K562 (cell line): Measurements from ENCODE around the gene ATAD3C. TPM values are rescaled to one million over a fixed set of nuclear protein-coding genes. Genes with fewer than 3 reads are reported as not detected.

ENCODE experiments used
- ATAC-seq: fragments of 200-7000 bp; cut with Tn5 transposase; 3 replicates; pipeline ENCODE4 v1.9.1; 2020; ENCODE audit warnings: moderate library complexity
- BruUV-seq: library from RNA; stranded (reverse); fragments of 400-500 nt; replicated peaks from 2 replicates; lab custom pipeline; 2021; lab: Mats Ljungman, UMichigan
- CTCF ChIA-PET: fragments of 300-600 bp; formaldehyde crosslinking; extraction: SDS; loops from one replicate; lab custom pipeline; 2021; ENCODE audit warnings: low intra/inter-chr PET ratio; lab: Yijun Ruan, JAX
- POLR2A ChIA-PET: fragments of 300-600, 350-650 bp; sonication (Branson Sonifier 250); formaldehyde crosslinking; extraction: SDS; loops from one replicate; lab custom pipeline; 2021; ENCODE audit warnings: antibody characterized with exemption, inconsistent platforms; lab: Yijun Ruan, JAX
- DNase-seq, 4 experiments: peaks; one replicate each; pipeline versions ENCODE4 v3.0.0 to v3.0.0-alpha.2; 2011 to 2018; ENCODE audit warnings: low spot score in 3 of 4, mixed read lengths in 3 of 4; ENCODE audit errors: extremely low read depth in 1 of 4
- FAIRE-seq: peaks from 2 replicates; lab custom pipeline; 2011; peaks lifted over from hg19 to GRCh38; lab: Jason Lieb, UNC
- H2AFZ ChIP-seq: 2 replicates; pipeline ENCODE4 v1.6.0; 2011; ENCODE audit warnings: low read depth, low read length, control low read depth, inconsistent platforms
- H3K27ac ChIP-seq: fragments of 200-600 bp; 3 replicates; pipeline ENCODE4 v1.8.0; 2011; ENCODE audit warnings: low read depth, mild to moderate bottlenecking, control low read depth, inconsistent platforms, low read length, moderate library complexity, mixed read lengths; ENCODE audit errors: extremely low read depth
- H3K27me3 ChIP-seq, 2 experiments: fragments of 300-600 bp in 1 of 2; 2 replicates in 1 of 2; 3 replicates in 1 of 2; pipeline versions ENCODE4 v1.6.0 to v1.8.0; 2011; ENCODE audit warnings: inconsistent platforms in 2 of 2, low read length in 2 of 2, mild to moderate bottlenecking in 1 of 2, mixed read lengths in 1 of 2, moderate library complexity in 1 of 2; ENCODE audit not compliant: control insufficient read depth in 2 of 2, insufficient read depth in 2 of 2
- H3K36me3 ChIP-seq: fragments of 300-600 bp; 3 replicates; pipeline ENCODE4 v1.8.0; 2011; ENCODE audit warnings: mild to moderate bottlenecking, low read length, inconsistent platforms; ENCODE audit not compliant: control insufficient read depth, insufficient read depth
- H3K4me1 ChIP-seq, 2 experiments: fragments of 200-600 bp in 1 of 2; replicated peaks in 1 of 2; 2 replicates in 1 of 2; 3 replicates in 1 of 2; pipeline versions ENCODE4 v1.5.1 to v1.8.0; 2011; ENCODE audit warnings: inconsistent platforms in 2 of 2, low read length in 2 of 2, mild to moderate bottlenecking in 1 of 2, mixed read lengths in 1 of 2, moderate library complexity in 1 of 2; ENCODE audit not compliant: control insufficient read depth in 2 of 2, insufficient read depth in 2 of 2
- H3K4me2 ChIP-seq: 2 replicates; pipeline ENCODE4 v1.6.1; 2011; ENCODE audit warnings: low read length, control low read depth, inconsistent platforms, mixed read lengths; ENCODE audit not compliant: insufficient read depth
- H3K4me3 ChIP-seq: fragments of 200-600 bp; sonication (generic), shearing (Covaris generic); 2 replicates; pipeline ENCODE4 v1.5.1; 2016; ENCODE audit warnings: control low read depth, inconsistent platforms
- H3K79me2 ChIP-seq: fragments of 200-600 bp; 3 replicates; pipeline ENCODE4 v1.8.0; 2011; ENCODE audit warnings: low read length, inconsistent platforms; ENCODE audit not compliant: control insufficient read depth, insufficient read depth
- H3K9ac ChIP-seq, 2 experiments: 2 replicates each; pipeline versions ENCODE4 v1.6.0 to v1.6.1; 2011; ENCODE audit warnings: low read depth in 2 of 2, low read length in 2 of 2, control low read depth in 1 of 2, inconsistent platforms in 1 of 2, mild to moderate bottlenecking in 1 of 2, mixed read lengths in 1 of 2; ENCODE audit not compliant: insufficient read depth in 1 of 2
- H3K9me1 ChIP-seq: one replicate; pipeline ENCODE4 v1.6.0; 2011; ENCODE audit warnings: inconsistent platforms, mild to moderate bottlenecking, low read length, moderate library complexity; ENCODE audit not compliant: control insufficient read depth, insufficient read depth
- H3K9me3 ChIP-seq: replicated peaks from 2 replicates; pipeline ENCODE4 v1.5.1; 2011; ENCODE audit warnings: low read depth, low read length, inconsistent platforms; ENCODE audit not compliant: control insufficient read depth, insufficient read depth
- H4K20me1 ChIP-seq: replicated peaks from 2 replicates; pipeline ENCODE4 v1.6.1; 2011; ENCODE audit warnings: low read length, inconsistent platforms, mixed read lengths; ENCODE audit not compliant: control insufficient read depth, insufficient read depth
- FOXK1 ChIP-seq: sonication (generic); formaldehyde crosslinking; IDR thresholded peaks from 2 replicates; pipeline ENCODE4 v1.8.0; 2022; ENCODE audit warnings: missing genetic modification reagents, mild to moderate bottlenecking, borderline replicate concordance
- GABPB1 ChIP-seq: sonication (generic); formaldehyde crosslinking; IDR thresholded peaks from 2 replicates; pipeline ENCODE4 v1.8.0; 2022; ENCODE audit warnings: mild to moderate bottlenecking, missing genetic modification reagents
- NFXL1 ChIP-seq: fragments of 450-650 bp; formaldehyde crosslinking; IDR thresholded peaks from 2 replicates; pipeline ENCODE4 v1.4.0; 2021; ENCODE audit warnings: mild to moderate bottlenecking
- SMARCA5 ChIP-seq: fragments of 450-650 bp; IDR thresholded peaks from 2 replicates; pipeline ENCODE4 v1.6.1; 2016
- TEAD1 ChIP-seq, 2 experiments: fragments of 450-650 bp in 1 of 2; sonication (generic) in 1 of 2; formaldehyde crosslinking; IDR thresholded peaks; 2 replicates each; pipeline versions ENCODE4 v1.4.0 to v1.8.0; 2020 to 2022; ENCODE audit warnings: mild to moderate bottlenecking in 2 of 2, missing genetic modification reagents in 1 of 2
- ZBTB17 ChIP-seq: fragments of 450-650 bp; formaldehyde crosslinking; IDR thresholded peaks from 2 replicates; pipeline ENCODE4 v1.4.0; 2020; ENCODE audit warnings: mild to moderate bottlenecking
- ZBTB33 ChIP-seq: sonication (generic); formaldehyde crosslinking; IDR thresholded peaks from 2 replicates; pipeline ENCODE4 v1.8.1; 2023; ENCODE audit warnings: mild to moderate bottlenecking, missing genetic modification reagents
- ZNF121 ChIP-seq: sonication (generic); formaldehyde crosslinking; conservative IDR thresholded peaks from 2 replicates; pipeline ENCODE4 v1.8.0; 2022; ENCODE audit warnings: missing genetic modification reagents
- ZNF586 ChIP-seq: fragments of 450-650 bp; formaldehyde crosslinking; conservative IDR thresholded peaks from 2 replicates; pipeline ENCODE4 v1.4.0; 2020; ENCODE audit warnings: mild to moderate bottlenecking, moderate library complexity
- WGBS: fragments of 100-300 bp; shearing (Covaris generic); methylation state at CpG from one replicate; pipeline ENCODE4 v1.1.6; 2016; ENCODE audit warnings: low coverage, mixed read lengths; ENCODE audit not compliant: insufficient coverage; ENCODE audit errors: missing lambda C conversion rate; 5-methylcytosine and 5-hydroxymethylcytosine counted together
- in situ Hi-C: fragments of 300-500 bp; cut with MboI; formaldehyde crosslinking; loops from 4 replicates; pipeline ENCODE4 v1.15.0; 2018; ENCODE audit warnings: inconsistent platforms, mixed read lengths
- intact Hi-C: fragments of 100-400 bp; cut with micrococcal nuclease; formaldehyde crosslinking; loops from 2 replicates; pipeline ENCODE4 v1.14.2; 2022
- polyA plus RNA-seq, 8 experiments: library from polyadenylated mRNA; depleted of rRNA in 4 of 8; stranded (reverse) in 5 of 8; unstranded in 3 of 8; fragments of >200 nt; fragmentation: Nextera tagmentation in 2 of 8; fragmentation: Illumina TruSeq in 1 of 8; extraction: Ambion mirVana in 2 of 8; extraction: Trizol in 1 of 8; gene quantifications; 2 replicates each; pipeline versions ENCODE4 v1.2.1 to v1.2.3, GENCODE V29; 2011 to 2014; ENCODE audit warnings: inconsistent platforms in 1 of 8, missing spikeins in 1 of 8
- total RNA-seq, 7 experiments: library from RNA; depleted of rRNA in 6 of 7; stranded (reverse); fragments of >200 nt in 6 of 7; fragmentation: Illumina TruSeq in 2 of 7; extraction: Trizol in 2 of 7; gene quantifications; 2 replicates each; pipeline versions ENCODE4 v1.2.1 to v1.2.3, GENCODE V29; 2011 to 2021; ENCODE audit warnings: low replicate concordance in 1 of 7
- TF ChIP-seq, protein P1 (sequence below): sonication (generic); formaldehyde crosslinking; IDR thresholded peaks from 2 replicates; pipeline ENCODE4 v1.8.0; 2022; ENCODE audit warnings: mild to moderate bottlenecking, missing genetic modification reagents

Gene ATAD3C
- total and polyA plus RNA-seq, 9 of the 15 experiments (the other 6 are each of a cell fraction or from before 2014, with no cell fraction given), result 0.03 to 0.18 TPM; not detected in 7

DNA sequence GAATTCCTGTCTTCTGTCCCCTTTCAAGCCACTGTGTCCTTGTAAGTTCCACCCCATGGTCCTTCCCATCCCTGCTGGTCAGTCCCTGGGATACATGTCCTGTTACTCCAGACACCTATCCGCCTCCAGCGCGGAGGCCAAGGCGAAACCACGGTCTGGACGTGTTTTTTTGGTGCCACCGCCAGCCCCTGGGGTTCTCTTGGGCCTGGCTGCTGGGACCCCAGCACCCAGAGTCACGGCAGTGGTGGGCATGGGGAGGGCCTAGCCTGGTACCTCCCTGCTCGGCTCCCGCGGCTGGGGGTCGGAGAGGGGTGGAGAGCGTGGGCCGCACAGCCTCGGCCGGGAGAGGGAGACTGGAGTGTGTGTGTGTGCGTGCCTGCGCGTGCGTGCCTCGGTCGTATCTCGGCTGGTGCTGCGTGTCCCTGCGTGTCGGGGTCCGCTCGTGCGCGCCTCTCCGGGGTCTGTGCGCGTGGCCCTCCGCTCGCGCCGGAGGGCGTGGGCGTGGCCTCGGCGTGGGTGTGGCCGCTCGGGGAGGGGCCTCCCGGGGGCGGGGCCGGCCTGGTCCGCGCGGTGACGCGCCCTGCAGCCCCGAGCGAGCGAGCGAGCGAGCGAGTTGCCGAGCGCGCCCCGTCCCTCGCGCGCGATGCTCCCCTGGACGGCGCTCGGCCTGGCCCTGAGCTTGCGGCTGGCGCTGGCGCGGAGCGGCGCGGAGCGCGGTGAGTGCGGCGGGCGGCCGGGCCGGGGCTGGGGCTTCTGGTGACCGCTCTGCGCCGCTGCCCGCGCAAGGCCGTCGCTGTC lies 14.2 kb upstream of the ATAD3C start, which contains the start of gene VWA1:
Gene VWA1, plus strand, starts transcription at position 585 of the 798 bp plus-strand sequence. Its CDS starts 59 bp downstream, at position 644.
- H3K27me3 ChIP-seq, result no peaks in the 10 kb centered on the region
- DNase-seq, result peak; percentile 89 to 98 (median 98)
- CTCF ChIA-PET, result no interaction called here
- H4K20me1 ChIP-seq, result no peaks in the 10 kb centered on the region
- peak within 1 kb of the TSS; percentile 41; the same call in 2 of the 3 replicates for H3K27ac ChIP-seq
- BruUV-seq, result TSS peak; percentile 67
- FAIRE-seq, result peak; percentile 81
- peak within 1 kb of the TSS; percentile 97 for H2AFZ ChIP-seq
- intact Hi-C loops (no loop called here), in situ Hi-C loops (no loop called here)
- no peaks in the 10 kb centered on the region for H3K9me1 ChIP-seq
- H3K36me3 ChIP-seq, result no peaks in the 10 kb centered on the region
- H3K4me3 ChIP-seq, result peak within 1 kb of the TSS; percentile 40
- POLR2A ChIA-PET, result no interaction called here
- WGBS, result 17% methylated on average over 41 of the region's 89 CpGs
- peak; percentile 87 for ATAC-seq
- no peaks in the 10 kb centered on the region; the same call in 2 of the 3 replicates for H3K79me2 ChIP-seq
- peaks cover 45 to 97% of the 10 kb centered on the region in 2 experiments for H3K4me1 ChIP-seq
- no peaks in the 10 kb centered on the region for H3K9me3 ChIP-seq
- peak within 1 kb of the TSS; percentile 48 to 90; a peak in 3 of 4 replicates for H3K9ac ChIP-seq
- peak within 1 kb of the TSS; percentile 85 for H3K4me2 ChIP-seq
- TF ChIP-seq GABPB1 (CRISPR knock-in tag) (no peak), ZBTB33 (CRISPR knock-in tag) (peak; percentile 94), ZNF586 (CRISPR knock-in tag) (no peak), FOXK1 (CRISPR knock-in tag) (no peak), NFXL1 (CRISPR knock-in tag) (no peak), SMARCA5 (no peak), TEAD1 (CRISPR knock-in tag; IDR thresholded peaks at IDR 0.05) (0 out of 4 replicates have a peak, but pooled peaks of 1 of the 2 experiments have one; percentile 37), ZNF121 (CRISPR knock-in tag) (no peak), ZBTB17 (CRISPR knock-in tag) (peak; percentile 70)
- TF ChIP-seq, protein P1, sequence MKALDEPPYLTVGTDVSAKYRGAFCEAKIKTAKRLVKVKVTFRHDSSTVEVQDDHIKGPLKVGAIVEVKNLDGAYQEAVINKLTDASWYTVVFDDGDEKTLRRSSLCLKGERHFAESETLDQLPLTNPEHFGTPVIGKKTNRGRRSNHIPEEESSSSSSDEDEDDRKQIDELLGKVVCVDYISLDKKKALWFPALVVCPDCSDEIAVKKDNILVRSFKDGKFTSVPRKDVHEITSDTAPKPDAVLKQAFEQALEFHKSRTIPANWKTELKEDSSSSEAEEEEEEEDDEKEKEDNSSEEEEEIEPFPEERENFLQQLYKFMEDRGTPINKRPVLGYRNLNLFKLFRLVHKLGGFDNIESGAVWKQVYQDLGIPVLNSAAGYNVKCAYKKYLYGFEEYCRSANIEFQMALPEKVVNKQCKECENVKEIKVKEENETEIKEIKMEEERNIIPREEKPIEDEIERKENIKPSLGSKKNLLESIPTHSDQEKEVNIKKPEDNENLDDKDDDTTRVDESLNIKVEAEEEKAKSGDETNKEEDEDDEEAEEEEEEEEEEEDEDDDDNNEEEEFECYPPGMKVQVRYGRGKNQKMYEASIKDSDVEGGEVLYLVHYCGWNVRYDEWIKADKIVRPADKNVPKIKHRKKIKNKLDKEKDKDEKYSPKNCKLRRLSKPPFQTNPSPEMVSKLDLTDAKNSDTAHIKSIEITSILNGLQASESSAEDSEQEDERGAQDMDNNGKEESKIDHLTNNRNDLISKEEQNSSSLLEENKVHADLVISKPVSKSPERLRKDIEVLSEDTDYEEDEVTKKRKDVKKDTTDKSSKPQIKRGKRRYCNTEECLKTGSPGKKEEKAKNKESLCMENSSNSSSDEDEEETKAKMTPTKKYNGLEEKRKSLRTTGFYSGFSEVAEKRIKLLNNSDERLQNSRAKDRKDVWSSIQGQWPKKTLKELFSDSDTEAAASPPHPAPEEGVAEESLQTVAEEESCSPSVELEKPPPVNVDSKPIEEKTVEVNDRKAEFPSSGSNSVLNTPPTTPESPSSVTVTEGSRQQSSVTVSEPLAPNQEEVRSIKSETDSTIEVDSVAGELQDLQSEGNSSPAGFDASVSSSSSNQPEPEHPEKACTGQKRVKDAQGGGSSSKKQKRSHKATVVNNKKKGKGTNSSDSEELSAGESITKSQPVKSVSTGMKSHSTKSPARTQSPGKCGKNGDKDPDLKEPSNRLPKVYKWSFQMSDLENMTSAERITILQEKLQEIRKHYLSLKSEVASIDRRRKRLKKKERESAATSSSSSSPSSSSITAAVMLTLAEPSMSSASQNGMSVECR (CRISPR knock-in tag), result 0 out of 2 replicates have a peak, but pooled peaks have one; percentile 58
